OCI-LY7 (cell line): ENCODE measurements around the gene ENDOV. TPM values are rescaled to one million over a fixed set of nuclear protein-coding genes. Genes with fewer than 3 reads are reported as not detected.

Source experiments
- BruUV-seq: library from RNA; stranded (reverse); fragments of 400-500 nt; replicated peaks from 2 replicates; lab custom pipeline; 2021; lab: Mats Ljungman, UMichigan
- CTCF ChIA-PET: fragments of 300-600 bp; sonication (Branson Sonifier 250); formaldehyde crosslinking; loops from one replicate; lab custom pipeline; 2022; ENCODE audit warnings: antibody characterized with exemption; ENCODE audit not compliant: unreplicated experiment; lab: Charles Lee
- POLR2A ChIA-PET: fragments of 300-600 bp; sonication (Branson Sonifier 250); formaldehyde crosslinking; loops from one replicate; lab custom pipeline; 2022; ENCODE audit warnings: antibody characterized with exemption; lab: Charles Lee
- DNase-seq: peaks from one replicate; pipeline ENCODE4 v3.0.0-alpha.2; 2015; ENCODE audit warnings: low spot score
- H2AFZ ChIP-seq: fragments of 200-600 bp; sonication (generic), shearing (Covaris generic); 2 replicates; pipeline ENCODE4 v1.6.1; 2014; ENCODE audit warnings: mild to moderate bottlenecking, antibody characterized with exemption, low read length, moderate library complexity
- H3K27ac ChIP-seq: fragments of 200-600 bp; sonication (generic); 2 replicates; pipeline ENCODE4 v1.5.1; 2014; ENCODE audit warnings: mixed run types, low read depth, mild to moderate bottlenecking, moderate library complexity, low read length, inconsistent platforms; ENCODE audit not compliant: poor library complexity, severe bottlenecking
- H3K36me3 ChIP-seq: fragments of 200-600 bp; sonication (generic); 2 replicates; pipeline ENCODE4 v1.6.1; 2014; ENCODE audit warnings: mild to moderate bottlenecking, antibody characterized with exemption, low read length, moderate library complexity, mixed read lengths; ENCODE audit not compliant: insufficient read depth
- H3K4me1 ChIP-seq: fragments of 200-600 bp; sonication (generic); 2 replicates; pipeline ENCODE4 v1.5.1; 2014; ENCODE audit warnings: mild to moderate bottlenecking, low read length; ENCODE audit not compliant: insufficient read depth, poor library complexity, severe bottlenecking
- H3K4me2 ChIP-seq: fragments of 200-600 bp; sonication (generic); 2 replicates; pipeline ENCODE4 v1.6.1; 2014; ENCODE audit warnings: mild to moderate bottlenecking, low read length
- H3K4me3 ChIP-seq: fragments of 200-600 bp; sonication (generic); 2 replicates; pipeline ENCODE4 v1.5.1; 2014; ENCODE audit warnings: mild to moderate bottlenecking, low read depth, low read length; ENCODE audit not compliant: poor library complexity, severe bottlenecking
- H3K79me2 ChIP-seq: fragments of 200-600 bp; sonication (generic); 2 replicates; pipeline ENCODE4 v1.6.1; 2016; ENCODE audit warnings: low read depth, mild to moderate bottlenecking, low read length, moderate library complexity, mixed read lengths; ENCODE audit not compliant: insufficient read depth
- H3K9me2 ChIP-seq: fragments of 200-600 bp; sonication (generic); 2 replicates; pipeline ENCODE4 v1.6.1; 2016; ENCODE audit warnings: mild to moderate bottlenecking, low read length, mixed read lengths; ENCODE audit not compliant: insufficient read depth
- H3K9me3 ChIP-seq: fragments of 200-600 bp; sonication (generic); 2 replicates; pipeline ENCODE4 v1.6.1; 2014; ENCODE audit warnings: mild to moderate bottlenecking, mixed run types, low read length, mixed read lengths
- H4K20me1 ChIP-seq: fragments of 200-600 bp; sonication (generic); 2 replicates; pipeline ENCODE4 v1.6.1; 2014; ENCODE audit warnings: mild to moderate bottlenecking, antibody characterized with exemption, low read length, moderate library complexity, mixed read lengths; ENCODE audit not compliant: insufficient read depth
- EZH2phosphoT487 ChIP-seq: fragments of 200-600 bp; sonication (generic); IDR thresholded peaks from 2 replicates; pipeline ENCODE4 v1.6.1; 2018; ENCODE audit warnings: low read depth, borderline replicate concordance, mild to moderate bottlenecking, mixed run types, antibody characterized with exemption, low read length, moderate library complexity, mixed read lengths
- intact Hi-C: fragments of 100-400 bp; cut with micrococcal nuclease; formaldehyde crosslinking; loops from one replicate; pipeline ENCODE4 v1.10.0; 2022; ENCODE audit not compliant: unreplicated experiment
- total RNA-seq, 2 experiments: library from RNA; depleted of rRNA in 1 of 2; stranded (reverse); fragments of >200 nt in 1 of 2; shearing (Covaris generic) in 1 of 2; gene quantifications; 2 replicates each; pipeline ENCODE4 v1.2.3, GENCODE V29; 2014 to 2022
- TF ChIP-seq, protein P1 (sequence below): fragments of 200-600 bp; sonication (generic); conservative IDR thresholded peaks from 2 replicates; pipeline ENCODE4 v1.5.1; 2014; ENCODE audit warnings: mild to moderate bottlenecking, antibody characterized with exemption, low read length, moderate library complexity, mixed read lengths

Gene ENDOV
- total RNA-seq, 2 experiments from 2014 or later = 22.4 to 33.1 TPM

GRCh38 chr17:80367503-80367902, 47.5 kb upstream of the ENDOV start:
- no peak for DNase-seq
- BruUV-seq = no TSS peak
- intact Hi-C loops = no loop called here
- no peaks in the 10 kb centered on the region for H4K20me1 ChIP-seq
- H3K4me2 ChIP-seq = no peak overlapping the region
- no peaks in the 10 kb centered on the region for H3K9me3 ChIP-seq
- CTCF ChIA-PET = no interaction called here
- peaks cover 5% of the 10 kb centered on the region; the same call in 1 of the 2 replicates for H3K36me3 ChIP-seq
- no peak overlapping the region for H3K27ac ChIP-seq
- TF ChIP-seq, protein P1, sequence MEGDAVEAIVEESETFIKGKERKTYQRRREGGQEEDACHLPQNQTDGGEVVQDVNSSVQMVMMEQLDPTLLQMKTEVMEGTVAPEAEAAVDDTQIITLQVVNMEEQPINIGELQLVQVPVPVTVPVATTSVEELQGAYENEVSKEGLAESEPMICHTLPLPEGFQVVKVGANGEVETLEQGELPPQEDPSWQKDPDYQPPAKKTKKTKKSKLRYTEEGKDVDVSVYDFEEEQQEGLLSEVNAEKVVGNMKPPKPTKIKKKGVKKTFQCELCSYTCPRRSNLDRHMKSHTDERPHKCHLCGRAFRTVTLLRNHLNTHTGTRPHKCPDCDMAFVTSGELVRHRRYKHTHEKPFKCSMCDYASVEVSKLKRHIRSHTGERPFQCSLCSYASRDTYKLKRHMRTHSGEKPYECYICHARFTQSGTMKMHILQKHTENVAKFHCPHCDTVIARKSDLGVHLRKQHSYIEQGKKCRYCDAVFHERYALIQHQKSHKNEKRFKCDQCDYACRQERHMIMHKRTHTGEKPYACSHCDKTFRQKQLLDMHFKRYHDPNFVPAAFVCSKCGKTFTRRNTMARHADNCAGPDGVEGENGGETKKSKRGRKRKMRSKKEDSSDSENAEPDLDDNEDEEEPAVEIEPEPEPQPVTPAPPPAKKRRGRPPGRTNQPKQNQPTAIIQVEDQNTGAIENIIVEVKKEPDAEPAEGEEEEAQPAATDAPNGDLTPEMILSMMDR = no peak
- no peak for TF ChIP-seq EZH2phosphoT487
- H3K4me1 ChIP-seq = no peaks in the 10 kb centered on the region
- no peaks in the 10 kb centered on the region for H3K9me2 ChIP-seq
- POLR2A ChIA-PET = interaction anchor here (0.6 kb wide), 1 partner anchor 575 kb away, joined by 3 read pairs; no protein-coding TSS in a partner anchor
- no peak overlapping the region for H3K4me3 ChIP-seq
- H3K79me2 ChIP-seq = no peaks in the 10 kb centered on the region
- H2AFZ ChIP-seq = no peak overlapping the region

GRCh38 chr17:80371196-80371595, 43.8 kb upstream of the ENDOV start:
- H3K4me2 ChIP-seq = no peak overlapping the region
- H3K9me2 ChIP-seq = no peaks in the 10 kb centered on the region
- H3K4me3 ChIP-seq = no peak overlapping the region
- ChIA-PET CTCF (no interaction called here), POLR2A (no interaction called here)
- no peaks in the 10 kb centered on the region for H3K4me1 ChIP-seq
- H3K36me3 ChIP-seq = peaks cover 9% of the 10 kb centered on the region; the same call in 1 of the 2 replicates
- no peak overlapping the region for H2AFZ ChIP-seq
- H4K20me1 ChIP-seq = no peaks in the 10 kb centered on the region
- no peaks in the 10 kb centered on the region for H3K79me2 ChIP-seq
- intact Hi-C loops = no loop called here
- no peak for DNase-seq
- H3K9me3 ChIP-seq = no peaks in the 10 kb centered on the region
- TF ChIP-seq EZH2phosphoT487 = no peak
- TF ChIP-seq, protein P1 = no peak
- BruUV-seq = no TSS peak
- no peak overlapping the region for H3K27ac ChIP-seq

DNA sequence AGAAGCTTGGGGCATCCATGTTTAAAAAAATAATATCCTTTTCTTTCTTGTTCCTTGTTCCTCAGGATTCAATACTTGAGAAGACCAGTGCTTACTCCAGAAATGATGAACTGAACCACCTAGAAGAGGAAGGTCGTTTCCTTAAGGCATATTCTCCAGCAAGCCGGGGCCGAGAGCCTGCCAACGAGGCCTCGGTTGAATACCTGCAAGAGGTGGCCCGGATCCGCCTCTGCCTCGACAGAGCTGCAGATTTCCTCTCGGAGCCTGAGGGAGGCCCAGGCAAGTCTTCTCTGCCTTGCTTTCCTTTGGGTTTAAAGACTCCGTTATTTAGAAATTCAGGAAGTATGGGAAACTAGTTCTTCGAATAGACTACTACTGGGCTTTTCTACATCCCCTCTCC, 42.5 kb upstream of the ENDOV start:
- BruUV-seq = no TSS peak
- no peak overlapping the region for H2AFZ ChIP-seq
- DNase-seq = no peak
- H4K20me1 ChIP-seq = no peaks in the 10 kb centered on the region
- H3K36me3 ChIP-seq = peaks cover 15% of the 10 kb centered on the region; the same call in 1 of the 2 replicates
- H3K9me2 ChIP-seq = no peaks in the 10 kb centered on the region
- intact Hi-C loops = no loop called here
- CTCF ChIA-PET = no interaction called here
- TF ChIP-seq, protein P1 = no peak
- no peak for TF ChIP-seq EZH2phosphoT487
- no peaks in the 10 kb centered on the region for H3K79me2 ChIP-seq
- no peak overlapping the region for H3K27ac ChIP-seq
- H3K9me3 ChIP-seq = no peaks in the 10 kb centered on the region
- H3K4me3 ChIP-seq = no peak overlapping the region
- H3K4me2 ChIP-seq = no peak overlapping the region
- H3K4me1 ChIP-seq = no peaks in the 10 kb centered on the region
- POLR2A ChIA-PET = no interaction called here
